ENCODE measurements around the gene TMTC3.
A peak's percentile ranks its signal among the peaks of the same experiment; 100 is the strongest.
"Not testable (repeated sequence)": the region's sequence is repeated elsewhere in the genome, so short reads cannot be mapped to it uniquely, and the experiment has no call there.

TMTC3 gene

DNA sequence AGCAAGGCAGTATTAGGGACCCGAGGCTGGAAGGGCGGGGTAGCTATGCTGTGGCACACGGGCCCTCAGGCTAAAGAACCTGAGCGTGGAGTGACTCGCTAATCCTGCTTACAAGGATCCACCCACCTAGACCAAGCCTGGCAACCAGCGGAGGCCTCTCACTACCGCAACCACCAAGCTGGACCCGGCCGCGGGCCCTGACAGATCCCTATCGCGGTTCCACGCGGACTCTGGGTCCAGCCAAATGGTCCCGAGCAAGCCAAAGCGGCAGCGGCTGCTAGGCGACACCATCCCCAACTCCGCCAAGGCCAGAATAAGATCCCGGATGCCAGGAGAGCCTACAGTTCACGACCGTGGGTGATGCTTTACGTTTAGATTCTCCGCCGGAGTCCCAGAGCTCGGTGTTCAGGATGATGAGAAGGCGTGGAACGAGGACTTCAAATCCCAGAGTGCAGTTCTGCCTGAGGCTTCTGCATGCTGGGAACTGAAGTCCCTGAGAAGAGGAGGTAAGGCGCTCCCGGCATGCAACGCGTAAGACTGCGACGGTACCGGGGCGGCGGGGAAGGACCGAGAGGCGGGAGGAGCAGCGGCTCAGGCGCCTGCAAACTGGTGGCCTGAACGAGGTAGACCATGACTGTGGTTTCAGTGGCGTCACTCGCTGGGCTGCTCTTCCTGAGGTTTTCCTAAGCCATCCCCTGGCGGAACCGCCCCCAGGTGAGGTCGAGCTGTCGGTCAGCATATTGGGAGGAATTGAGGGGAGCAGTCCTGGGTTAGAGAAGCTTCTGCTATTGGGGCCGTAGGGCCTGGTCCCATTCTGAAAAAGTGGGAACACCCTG is at the start of gene TMTC3, which contains the start of gene CEP290:
Gene TMTC3, plus strand, starts transcription at position 534 of the 836 bp plus-strand sequence. CDS start 6,009 bp downstream, outside the sequence.
Gene CEP290, minus strand, starts transcription at position 315 of the 836 bp plus-strand sequence. CDS start 781 bp downstream, outside the sequence.
- DNase-seq (ENCODE audit: low spot score), result peak; percentile 88

DNA sequence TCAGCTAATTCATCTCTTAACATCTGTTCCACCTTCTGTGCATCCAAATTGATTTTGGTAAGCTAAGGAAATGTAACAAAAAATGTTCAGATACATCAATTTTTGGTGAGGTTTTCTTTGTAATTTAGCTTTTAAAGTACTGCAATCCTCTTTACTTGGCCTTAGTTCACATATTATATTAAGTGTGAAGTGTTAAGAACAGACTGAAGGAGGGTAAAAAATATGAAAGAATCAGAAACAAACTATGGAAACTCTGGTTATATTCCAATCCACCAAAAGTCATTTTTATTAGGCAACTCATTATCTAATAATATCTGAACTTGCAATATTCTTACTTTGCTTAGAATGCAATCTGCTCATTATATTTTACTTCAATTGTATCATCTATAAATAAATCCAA is 49.3 kb upstream of the TMTC3 start:
- no peak for DNase-seq (ENCODE audit: low spot score)

DNA sequence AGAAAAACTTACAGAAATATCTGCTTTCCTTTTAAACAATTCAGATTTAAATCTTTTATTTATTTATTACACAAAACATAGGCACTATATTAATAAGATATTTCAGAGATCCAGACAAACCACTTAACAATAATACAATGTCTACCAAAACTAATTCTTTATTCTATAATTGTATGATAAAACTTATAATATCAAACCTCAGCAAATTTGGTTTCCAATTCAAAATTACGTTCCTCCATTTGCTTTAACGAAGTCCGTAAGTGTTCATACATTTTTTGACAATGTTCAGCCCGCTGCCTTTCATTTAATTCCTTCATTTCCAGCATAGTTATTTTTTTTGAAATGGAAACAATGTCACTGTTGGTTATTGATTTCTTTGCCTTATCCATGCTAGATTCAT is 48.5 kb upstream of the TMTC3 start:
- no peak for DNase-seq (ENCODE audit: low spot score)

- DNase-seq (ENCODE audit: low spot score), result no peak
Observed at GRCh38 chr12:88108021-88108420, 34.1 kb upstream of the TMTC3 start.

- DNase-seq (ENCODE audit: low spot score), result no peak
Observed at GRCh38 chr12:88111074-88111652, 30.9 kb upstream of the TMTC3 start.

GRCh38 chr12:88113871-88114270 is 28.2 kb upstream of the TMTC3 start:
- DNase-seq (ENCODE audit: low spot score), result no peak

GRCh38 chr12:88122666-88123065 is 19.4 kb upstream of the TMTC3 start:
- DNase-seq (ENCODE audit: low spot score), result no peak

- no peak for DNase-seq (ENCODE audit: low spot score)
Observed at GRCh38 chr12:88127099-88127498, 15.0 kb upstream of the TMTC3 start.

DNA sequence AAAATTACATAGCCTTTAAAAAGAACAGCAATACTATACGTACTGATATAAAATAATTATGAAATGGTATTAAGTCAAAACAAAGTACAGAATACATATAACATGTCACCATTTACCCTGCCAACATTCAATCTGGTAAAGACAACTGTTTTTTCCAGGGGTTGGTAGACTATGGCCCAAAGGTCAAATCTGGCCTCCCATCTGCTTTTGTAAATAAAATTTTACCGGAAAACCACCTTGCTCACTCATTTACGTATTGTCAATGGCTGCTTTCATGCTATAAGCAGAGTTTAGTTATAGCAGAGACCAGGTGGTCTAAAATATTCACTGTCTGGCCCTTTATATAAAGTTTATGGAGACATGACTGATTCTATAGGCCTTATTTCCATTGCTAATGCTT is 14.3 kb upstream of the TMTC3 start:
- no peak for DNase-seq (ENCODE audit: low spot score)

DNA sequence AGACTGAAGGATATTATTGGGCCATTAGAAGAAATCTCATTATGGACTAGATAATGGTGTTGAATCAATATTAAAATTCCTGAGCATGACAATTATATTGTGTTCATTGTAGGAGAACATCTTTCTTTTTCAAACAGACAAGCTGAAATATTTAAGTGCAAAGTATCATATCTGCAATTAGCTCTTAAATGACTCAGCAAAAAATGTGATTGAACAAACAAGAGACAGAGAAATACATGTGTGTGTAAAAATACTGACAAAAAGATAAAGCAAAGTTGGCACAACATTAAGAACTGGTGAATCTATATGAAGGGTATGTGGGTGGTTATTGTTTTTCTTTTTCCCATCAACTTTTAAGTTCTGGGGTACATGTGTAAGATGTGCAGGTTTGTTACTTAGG is 9.7 kb upstream of the TMTC3 start:
- no peak for DNase-seq (ENCODE audit: low spot score)

GRCh38 chr12:88133181-88133580 is 8.9 kb upstream of the TMTC3 start:
- DNase-seq (ENCODE audit: low spot score), result not testable (repeated sequence)

DNA sequence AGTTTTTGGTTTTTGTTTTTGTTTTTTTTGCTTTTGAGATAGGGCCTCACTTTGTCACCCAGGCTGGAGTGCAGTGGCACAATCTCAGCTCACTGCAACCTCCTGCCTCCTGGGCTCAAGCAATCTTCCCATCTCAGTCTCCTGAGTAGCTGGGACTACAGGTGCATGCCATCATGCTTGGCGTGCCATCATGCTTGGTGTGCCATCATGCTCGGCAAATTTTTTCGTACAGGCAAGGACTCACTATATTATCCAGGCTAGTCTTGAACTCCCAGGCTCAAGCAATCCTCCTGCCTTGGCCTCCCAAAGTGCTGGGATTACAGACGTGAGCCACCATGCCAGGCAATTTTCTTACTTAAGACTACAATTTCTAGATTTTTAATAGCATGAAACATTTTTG is 2.4 kb upstream of the TMTC3 start:
- not testable (repeated sequence) for DNase-seq (ENCODE audit: low spot score)

- DNase-seq (ENCODE audit: low spot score), result no peak
Observed at GRCh38 chr12:88141425-88141773, 708 bp upstream of the TMTC3 start.

DNA sequence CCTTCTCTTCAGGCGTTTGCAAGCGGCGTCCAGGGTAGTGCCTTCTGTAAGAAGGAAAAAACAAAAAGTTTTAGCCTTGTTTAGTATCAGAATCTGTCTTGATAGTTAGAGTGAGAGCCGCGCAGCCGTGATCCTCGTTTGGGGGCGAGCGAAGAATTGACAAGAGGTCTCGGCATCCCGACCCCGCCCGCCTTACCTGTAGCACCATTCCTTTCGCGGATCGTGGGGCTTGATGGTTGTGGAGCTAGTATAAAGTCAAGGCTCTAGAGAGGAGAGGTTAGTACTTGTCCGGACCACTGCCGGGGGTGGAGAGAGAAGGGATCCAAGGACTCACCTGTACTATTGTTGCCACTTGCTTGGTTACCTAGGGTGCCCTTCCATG is 494 bp downstream of the TMTC3 start:
- peak; percentile 3 for DNase-seq (ENCODE audit: low spot score)

GRCh38 chr12:88144037-88144436 is 1.9 kb downstream of the TMTC3 start:
- DNase-seq (ENCODE audit: low spot score), result no peak

- DNase-seq (ENCODE audit: low spot score), result no peak
Observed at GRCh38 chr12:88144546-88145468, 2.7 kb downstream of the TMTC3 start.

DNA sequence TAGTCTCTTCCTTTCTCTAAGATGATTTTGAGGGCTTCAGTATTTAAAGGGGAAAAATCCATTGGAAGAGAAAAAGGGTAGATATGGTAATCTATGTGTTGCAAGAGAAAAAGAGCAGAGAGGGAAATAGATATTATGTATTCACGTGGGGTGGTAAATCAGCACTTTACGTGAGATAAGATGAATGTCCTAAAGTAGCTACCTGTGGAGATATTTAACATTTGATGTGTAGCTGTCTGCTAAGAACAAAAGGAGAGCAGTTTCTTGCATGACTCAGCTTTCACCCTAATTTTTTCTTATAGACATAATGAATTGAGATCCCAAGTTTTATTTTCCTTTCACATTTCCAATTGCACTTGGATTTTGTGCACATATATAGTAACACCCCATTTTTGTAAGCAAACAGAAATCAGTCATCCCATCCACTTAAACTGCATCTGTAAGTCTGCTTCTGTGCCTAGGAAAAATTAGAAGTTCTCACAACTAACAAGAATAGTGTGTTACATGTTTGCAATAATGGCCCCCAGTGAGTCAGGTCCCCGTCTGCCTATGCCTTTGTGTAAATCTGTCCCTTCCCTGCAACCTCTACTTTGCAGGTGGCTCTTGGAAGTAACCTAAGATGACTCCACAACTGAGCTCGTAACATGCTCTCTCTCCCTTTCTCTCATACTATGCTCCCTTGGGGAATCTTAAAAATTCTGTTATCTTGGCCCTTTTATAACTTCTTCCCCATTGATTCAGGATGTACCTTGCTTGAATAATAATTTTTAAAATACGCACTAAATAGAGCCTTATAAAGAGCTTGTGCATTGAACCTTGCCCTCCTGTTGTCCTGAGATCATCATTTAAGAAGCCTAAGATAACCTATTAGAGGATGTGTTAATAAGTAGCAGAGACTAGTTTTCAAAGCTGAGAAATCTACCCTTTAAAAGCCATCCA is 3.7 kb downstream of the TMTC3 start:
- no peak for DNase-seq (ENCODE audit: low spot score)

DNA sequence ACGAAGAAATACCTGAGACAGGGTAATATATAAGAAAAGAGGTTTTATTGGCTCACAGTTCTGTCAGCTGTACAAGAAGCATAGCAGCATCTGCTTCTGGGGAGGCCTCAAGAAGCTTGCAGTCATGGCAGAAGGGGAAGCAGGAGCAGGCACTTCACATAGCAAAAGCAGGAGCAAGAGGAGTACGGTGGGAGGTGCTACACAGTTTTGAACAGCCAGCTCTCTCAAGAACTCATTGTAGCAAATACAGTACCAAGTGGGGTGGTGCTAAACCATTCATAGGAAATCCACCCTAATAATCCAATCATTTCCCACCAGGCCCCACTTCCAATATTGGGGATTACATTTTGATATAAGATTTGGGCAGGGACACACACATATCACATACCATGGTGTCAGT is 8.0 kb downstream of the TMTC3 start:
- no peak for DNase-seq (ENCODE audit: low spot score)

DNA sequence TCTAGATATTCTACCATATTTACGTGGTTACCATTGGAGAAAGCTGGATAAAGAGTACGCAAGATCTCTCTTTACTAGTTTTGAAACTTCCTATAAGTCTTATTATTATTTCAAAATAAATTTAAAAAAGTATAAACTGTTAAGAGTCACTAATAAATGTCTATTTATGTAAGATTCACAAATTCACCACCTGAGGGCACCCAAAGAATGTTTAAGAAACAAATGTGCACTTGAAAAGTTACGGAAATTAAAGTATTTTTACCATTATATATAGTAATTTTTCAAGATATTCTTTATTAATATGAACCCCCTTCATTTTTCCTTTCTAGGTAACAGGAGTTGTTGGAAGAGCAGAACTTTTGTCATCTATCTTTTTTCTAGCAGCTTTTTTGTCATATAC is 11.9 kb downstream of the TMTC3 start:
- DNase-seq (ENCODE audit: low spot score), result no peak

DNA sequence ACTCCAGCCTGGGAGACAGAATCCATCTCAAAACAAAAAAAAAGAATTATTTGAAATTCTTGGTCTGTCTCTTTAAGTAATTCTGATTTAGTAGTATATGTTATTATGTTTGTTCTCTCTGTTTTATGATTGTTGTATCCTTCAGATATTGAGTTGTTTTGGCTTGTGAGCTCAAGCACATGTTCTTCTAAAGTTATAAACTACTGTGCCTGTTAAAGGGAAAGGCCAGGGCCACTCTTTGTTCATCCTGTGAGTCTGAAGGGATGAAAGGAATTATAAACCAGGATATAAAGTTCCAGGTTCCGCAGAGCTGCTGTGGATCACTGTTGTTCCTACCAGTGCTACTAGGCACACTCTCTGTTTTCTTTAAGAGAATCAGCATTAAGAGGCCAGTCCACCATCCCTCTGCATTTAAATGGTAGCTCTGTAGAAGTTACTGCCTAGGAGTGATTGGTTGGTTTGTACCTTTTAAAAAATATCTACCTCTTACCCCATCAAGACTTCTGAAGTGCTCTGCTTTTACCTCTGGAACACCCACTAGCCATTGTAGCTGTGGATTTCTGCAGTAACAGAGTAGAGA is 14.1 kb downstream of the TMTC3 start:
- DNase-seq (ENCODE audit: low spot score), result no peak

DNA sequence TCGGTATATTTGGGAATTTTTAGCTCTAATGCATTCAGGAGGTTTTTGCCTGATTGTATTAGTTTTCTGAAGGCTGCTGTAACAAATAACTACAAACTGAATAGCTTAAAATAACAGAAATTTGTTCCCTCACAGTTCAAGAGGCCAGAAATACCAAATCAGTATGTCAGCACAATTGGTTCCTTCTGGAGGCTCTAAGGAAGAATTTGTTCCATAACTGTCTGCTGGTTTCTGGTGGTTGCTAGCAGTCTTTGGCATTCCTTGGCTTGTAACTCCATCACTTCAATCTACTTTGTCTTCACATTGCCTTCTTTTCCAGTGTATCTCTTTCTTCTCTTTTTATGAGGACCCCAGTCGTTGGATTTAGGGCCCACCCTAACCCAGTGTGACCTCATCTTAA is 21.3 kb downstream of the TMTC3 start:
- DNase-seq (ENCODE audit: low spot score), result no peak
